Spinal cord (tissue), 4 donors: ENCODE measurements around the gene GPR149. TPM values are rescaled to one million over a fixed set of nuclear protein-coding genes. Genes with fewer than 3 reads are reported as not detected.

Source experiments
- polyA plus RNA-seq, 2 donors: library from polyadenylated mRNA; unstranded; fragments of 120-200 nt; gene quantifications; one replicate each; pipeline ENCODE4 v1.2.1, GENCODE V29; 2013; ENCODE audit not compliant: insufficient read length in 2 of 2
- small RNA-seq: library from RNA; depleted of rRNA; stranded (forward); fragments of <200 nt; gene quantifications from one replicate; pipeline ENCODE3, GENCODE V24; 2014; ENCODE audit warnings: low replicate concordance
- total RNA-seq, 2 donors: library from RNA; depleted of rRNA in 1 of 2; stranded (reverse); fragments of 120-200 nt in 1 of 2; fragments of >200 nt in 1 of 2; gene quantifications; one replicate each; pipeline versions ENCODE4 v1.2.3 to v1.2.4, GENCODE V29; 2013 to 2014

The GPR149 gene
- total and polyA plus RNA-seq, 4 donors: 1.5 to 12.7 (median 2.0) TPM

Small RNA genes within 50 kb of the gene (small RNA-seq; reads per million reads assigned to genes)
- gene RF01210: not detected

Other genes starting within 250 kb of the GPR149 start
- gene DHX36, start 105.7 kb downstream of the GPR149 start, total RNA-seq: 100 to 1,000 TPM in 1 of 2 donors, 10 to 100 TPM in 1; 90.4 to 135 TPM
- gene DHX36, start 105.7 kb downstream of the GPR149 start, polyA plus RNA-seq: 10 to 100 TPM; 70.2 to 71.4 TPM